ENCODE data around the gene YBX3.

The YBX3 gene

DNA sequence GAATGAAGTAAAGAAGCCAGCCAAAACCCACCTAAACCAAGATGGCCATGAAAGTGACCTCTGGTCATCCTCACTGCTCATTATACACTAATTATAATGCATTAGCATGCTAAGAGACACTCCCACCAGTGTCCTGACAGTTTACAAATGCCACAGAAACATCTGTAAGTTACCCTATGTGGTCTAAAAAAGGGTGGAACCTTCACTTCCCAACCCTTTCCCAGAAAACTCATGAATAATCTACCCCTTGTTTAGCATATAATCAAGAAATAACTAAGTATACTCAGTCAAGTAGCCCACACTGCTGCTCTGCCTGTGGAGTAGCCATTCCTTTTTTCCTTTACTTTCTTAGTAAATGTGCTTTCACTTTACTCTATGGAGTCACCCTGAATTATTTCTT lies 69.1 kb downstream of the YBX3 start:
- Histone ChIP-seq H3K4me2 (no peak overlapping the region), H3K9me3 (peaks cover 20% of the 10 kb centered on the region)
- no peak for TF ChIP-seq Cebpa-rat (IDR thresholded peaks at IDR 0.05)

DNA sequence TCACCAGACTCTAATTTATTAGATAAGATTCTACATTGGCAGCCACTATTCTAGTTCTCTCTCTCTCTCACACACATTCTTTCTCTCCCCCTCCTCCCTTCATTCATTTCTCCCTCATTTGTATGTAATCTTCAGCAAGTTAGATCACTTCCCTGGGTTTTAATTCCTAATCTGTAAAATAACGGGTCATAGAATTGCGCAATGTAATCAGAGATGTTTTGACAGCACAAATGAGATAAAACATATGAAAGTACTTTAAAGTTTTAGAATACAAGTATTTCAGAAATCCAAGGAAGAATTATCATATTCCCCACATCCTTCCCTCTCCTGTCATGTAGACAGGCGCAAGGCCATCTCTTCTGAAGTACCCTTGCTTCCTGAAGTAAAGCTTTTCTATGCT lies 70.9 kb downstream of the YBX3 start:
- TF ChIP-seq Cebpa-rat (IDR thresholded peaks at IDR 0.05), result peak; percentile 74; the same call in 1 of the 2 replicates
- Histone ChIP-seq H4K20me1 (no peaks in the 10 kb centered on the region), H3K4me3 (no peak overlapping the region), H3K27ac (no peak overlapping the region), H3K27me3 (no peaks in the 10 kb centered on the region), H3K4me2 (no peak overlapping the region), H3K9ac (no peak overlapping the region), H3K4me1 (no peaks in the 10 kb centered on the region), H3K36me3 (no peaks in the 10 kb centered on the region), H3K9me3 (peaks cover 21% of the 10 kb centered on the region)

More for the DNA sequence above, 69.1 kb downstream of the YBX3 start:
- Histone ChIP-seq H3K4me1 (no peaks in the 10 kb centered on the region), H3K36me3 (no peaks in the 10 kb centered on the region), H3K9ac (no peak overlapping the region), H3K27me3 (no peaks in the 10 kb centered on the region), H3K27ac (no peak overlapping the region), H3K4me3 (no peak overlapping the region), H4K20me1 (no peaks in the 10 kb centered on the region)
